HEK293T (cell line): ENCODE results near the gene CAMSAP1.

ENCODE experiments used
- CTCF ChIA-PET: fragments of 350-600 bp; formaldehyde crosslinking; extraction: SDS; loops from one replicate; lab custom pipeline; 2021; ENCODE audit warnings: antibody characterized with exemption, inconsistent platforms; lab: Yijun Ruan, JAX
- POLR2A ChIA-PET: fragments of 350-600 bp; formaldehyde crosslinking; extraction: SDS; loops from one replicate; lab custom pipeline; 2020; ENCODE audit warnings: antibody characterized with exemption, inconsistent platforms; lab: Yijun Ruan, JAX
- DNase-seq: peaks from one replicate; pipeline ENCODE4 v3.0.0; 2012; ENCODE audit warnings: mixed read lengths; ENCODE audit errors: extremely low spot score
- ARNT ChIP-seq: fragments of 450-650 bp; IDR thresholded peaks from 2 replicates; pipeline ENCODE4 v1.6.1; 2017; ENCODE audit warnings: mild to moderate bottlenecking
- ELF4 ChIP-seq: fragments of 450-650 bp; IDR thresholded peaks from 2 replicates; pipeline ENCODE4 v1.6.1; 2017; ENCODE audit warnings: antibody characterized with exemption
- FOXK2 ChIP-seq: fragments of 450-650 bp; IDR thresholded peaks from 2 replicates; pipeline ENCODE4 v1.6.1; 2016; ENCODE audit warnings: mild to moderate bottlenecking
- FOXM1 ChIP-seq: fragments of 450-650 bp; IDR thresholded peaks from 2 replicates; pipeline ENCODE4 v1.6.1; 2017; ENCODE audit warnings: mild to moderate bottlenecking, borderline replicate concordance
- HDGF ChIP-seq: fragments of 450-650 bp; IDR thresholded peaks from 2 replicates; pipeline ENCODE4 v1.6.1; 2017; ENCODE audit warnings: antibody characterized with exemption, borderline replicate concordance
- L3MBTL2 ChIP-seq: fragments of 450-650 bp; conservative IDR thresholded peaks from 2 replicates; pipeline ENCODE4 v1.6.1; 2016; ENCODE audit warnings: mild to moderate bottlenecking
- PKNOX1 ChIP-seq: fragments of 450-650 bp; IDR thresholded peaks from 2 replicates; pipeline ENCODE4 v1.6.1; 2016
- SUZ12 ChIP-seq: fragments of 450-650 bp; IDR thresholded peaks from 2 replicates; pipeline ENCODE4 v1.6.1; 2016; ENCODE audit warnings: mild to moderate bottlenecking
- TARDBP ChIP-seq: fragments of 450-650 bp; IDR thresholded peaks from 2 replicates; pipeline ENCODE4 v1.6.1; 2016
- ZNF384 ChIP-seq: fragments of 450-650 bp; IDR thresholded peaks from 2 replicates; pipeline ENCODE4 v1.6.1; 2016

The CAMSAP1 gene

DNA sequence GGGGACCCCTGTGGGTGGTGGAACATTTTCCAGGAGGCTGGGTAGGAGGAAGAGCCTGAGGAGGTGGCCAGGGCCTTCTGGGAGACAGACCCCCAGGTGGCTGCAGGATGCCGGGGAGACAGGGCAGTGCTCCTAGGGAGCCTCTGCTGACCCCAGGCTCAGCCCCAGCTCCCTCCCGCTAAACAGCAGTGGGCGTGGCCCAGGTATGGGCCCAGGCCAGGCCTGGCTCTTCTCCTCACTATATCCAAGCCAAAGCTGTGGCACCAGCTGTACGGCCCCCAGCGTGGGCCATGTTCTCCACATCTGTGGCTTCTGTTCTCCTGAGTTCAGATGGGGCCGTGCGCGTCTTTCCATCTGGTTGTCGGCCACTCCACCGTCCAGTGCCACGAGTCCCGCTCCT, 146.9 kb downstream of the CAMSAP1 start:
- ChIA-PET CTCF (interaction anchor here (1.0 kb wide), 1 partner anchor 159 kb away, joined by 3 read pairs; no protein-coding TSS in a partner anchor), POLR2A (no interaction called here)
- no peak for DNase-seq
- no peak for TF ChIP-seq ELF4
- no peak for TF ChIP-seq ZNF384
- TF ChIP-seq HDGF, result no peak
- TF ChIP-seq TARDBP, result no peak
- no peak for TF ChIP-seq FOXK2

- DNase-seq, result no peak
- POLR2A ChIA-PET, result no interaction called here
- no peak for TF ChIP-seq PKNOX1
- no peak for TF ChIP-seq FOXM1
- TF ChIP-seq ARNT, result no peak
- CTCF ChIA-PET, result interaction anchor here (1.0 kb wide), 1 partner anchor 159 kb away, joined by 3 read pairs; no protein-coding TSS in a partner anchor
Observed at GRCh38 chr9:135759676-135760300, 147.6 kb downstream of the CAMSAP1 start.

- ChIA-PET POLR2A (no interaction called here), CTCF (no interaction called here)
- TF ChIP-seq L3MBTL2 (no peak), SUZ12 (no peak)
- DNase-seq, result no peak
Observed at GRCh38 chr9:135758870-135759269, 148.5 kb downstream of the CAMSAP1 start.
